OCI-LY7 (cell line): Measurements from ENCODE around the gene ST3GAL3. TPM values are rescaled to one million over a fixed set of nuclear protein-coding genes. Genes with fewer than 3 reads are reported as not detected.
A peak's percentile ranks its signal among the peaks of the same experiment; 100 is the strongest.

Experiments used
- BruUV-seq: library from RNA; stranded (reverse); fragments of 400-500 nt; replicated peaks from 2 replicates; lab custom pipeline; 2021; lab: Mats Ljungman, UMichigan
- CTCF ChIA-PET: fragments of 300-600 bp; sonication (Branson Sonifier 250); formaldehyde crosslinking; loops from one replicate; lab custom pipeline; 2022; ENCODE audit warnings: antibody characterized with exemption; ENCODE audit not compliant: unreplicated experiment; lab: Charles Lee
- POLR2A ChIA-PET: fragments of 300-600 bp; sonication (Branson Sonifier 250); formaldehyde crosslinking; loops from one replicate; lab custom pipeline; 2022; ENCODE audit warnings: antibody characterized with exemption; lab: Charles Lee
- DNase-seq: peaks from one replicate; pipeline ENCODE4 v3.0.0-alpha.2; 2015; ENCODE audit warnings: low spot score
- H2AFZ ChIP-seq: fragments of 200-600 bp; sonication (generic), shearing (Covaris generic); 2 replicates; pipeline ENCODE4 v1.6.1; 2014; ENCODE audit warnings: mild to moderate bottlenecking, antibody characterized with exemption, low read length, moderate library complexity
- H3K27ac ChIP-seq: fragments of 200-600 bp; sonication (generic); 2 replicates; pipeline ENCODE4 v1.5.1; 2014; ENCODE audit warnings: mixed run types, low read depth, mild to moderate bottlenecking, moderate library complexity, low read length, inconsistent platforms; ENCODE audit not compliant: poor library complexity, severe bottlenecking
- H3K36me3 ChIP-seq: fragments of 200-600 bp; sonication (generic); 2 replicates; pipeline ENCODE4 v1.6.1; 2014; ENCODE audit warnings: mild to moderate bottlenecking, antibody characterized with exemption, low read length, moderate library complexity, mixed read lengths; ENCODE audit not compliant: insufficient read depth
- H3K4me1 ChIP-seq: fragments of 200-600 bp; sonication (generic); 2 replicates; pipeline ENCODE4 v1.5.1; 2014; ENCODE audit warnings: mild to moderate bottlenecking, low read length; ENCODE audit not compliant: insufficient read depth, poor library complexity, severe bottlenecking
- H3K4me2 ChIP-seq: fragments of 200-600 bp; sonication (generic); 2 replicates; pipeline ENCODE4 v1.6.1; 2014; ENCODE audit warnings: mild to moderate bottlenecking, low read length
- H3K4me3 ChIP-seq: fragments of 200-600 bp; sonication (generic); 2 replicates; pipeline ENCODE4 v1.5.1; 2014; ENCODE audit warnings: mild to moderate bottlenecking, low read depth, low read length; ENCODE audit not compliant: poor library complexity, severe bottlenecking
- H3K79me2 ChIP-seq: fragments of 200-600 bp; sonication (generic); 2 replicates; pipeline ENCODE4 v1.6.1; 2016; ENCODE audit warnings: low read depth, mild to moderate bottlenecking, low read length, moderate library complexity, mixed read lengths; ENCODE audit not compliant: insufficient read depth
- H3K9me2 ChIP-seq: fragments of 200-600 bp; sonication (generic); 2 replicates; pipeline ENCODE4 v1.6.1; 2016; ENCODE audit warnings: mild to moderate bottlenecking, low read length, mixed read lengths; ENCODE audit not compliant: insufficient read depth
- H3K9me3 ChIP-seq: fragments of 200-600 bp; sonication (generic); 2 replicates; pipeline ENCODE4 v1.6.1; 2014; ENCODE audit warnings: mild to moderate bottlenecking, mixed run types, low read length, mixed read lengths
- H4K20me1 ChIP-seq: fragments of 200-600 bp; sonication (generic); 2 replicates; pipeline ENCODE4 v1.6.1; 2014; ENCODE audit warnings: mild to moderate bottlenecking, antibody characterized with exemption, low read length, moderate library complexity, mixed read lengths; ENCODE audit not compliant: insufficient read depth
- EZH2phosphoT487 ChIP-seq: fragments of 200-600 bp; sonication (generic); IDR thresholded peaks from 2 replicates; pipeline ENCODE4 v1.6.1; 2018; ENCODE audit warnings: low read depth, borderline replicate concordance, mild to moderate bottlenecking, mixed run types, antibody characterized with exemption, low read length, moderate library complexity, mixed read lengths
- intact Hi-C: fragments of 100-400 bp; cut with micrococcal nuclease; formaldehyde crosslinking; loops from one replicate; pipeline ENCODE4 v1.10.0; 2022; ENCODE audit not compliant: unreplicated experiment
- total RNA-seq, 2 experiments: library from RNA; depleted of rRNA in 1 of 2; stranded (reverse); fragments of >200 nt in 1 of 2; shearing (Covaris generic) in 1 of 2; gene quantifications; 2 replicates each; pipeline ENCODE4 v1.2.3, GENCODE V29; 2014 to 2022
- TF ChIP-seq, protein P1 (sequence below): fragments of 200-600 bp; sonication (generic); conservative IDR thresholded peaks from 2 replicates; pipeline ENCODE4 v1.5.1; 2014; ENCODE audit warnings: mild to moderate bottlenecking, antibody characterized with exemption, low read length, moderate library complexity, mixed read lengths

ST3GAL3 gene
- total RNA-seq, 2 experiments from 2014 or later = 24.0 to 45.0 TPM

- Histone ChIP-seq H3K36me3 (peaks cover 32% of the 10 kb centered on the region), H3K4me3 (peak overlapping the region; percentile 48), H3K9me3 (no peaks in the 10 kb centered on the region), H2AFZ (peak overlapping the region; percentile 77; the same call in 1 of the 2 replicates), H3K4me2 (peak overlapping the region; percentile 74), H3K4me1 (peaks cover 63% of the 10 kb centered on the region), H4K20me1 (no peaks in the 10 kb centered on the region), H3K9me2 (no peaks in the 10 kb centered on the region), H3K27ac (peak overlapping the region; percentile 93), H3K79me2 (no peaks in the 10 kb centered on the region)
- CTCF ChIA-PET = no interaction called here
- intact Hi-C loops = loop anchor here (5.0 kb wide), 2 partner anchors 69 to 96 kb away; partner anchors contain the start of gene ARTN
- TF ChIP-seq, protein P1, sequence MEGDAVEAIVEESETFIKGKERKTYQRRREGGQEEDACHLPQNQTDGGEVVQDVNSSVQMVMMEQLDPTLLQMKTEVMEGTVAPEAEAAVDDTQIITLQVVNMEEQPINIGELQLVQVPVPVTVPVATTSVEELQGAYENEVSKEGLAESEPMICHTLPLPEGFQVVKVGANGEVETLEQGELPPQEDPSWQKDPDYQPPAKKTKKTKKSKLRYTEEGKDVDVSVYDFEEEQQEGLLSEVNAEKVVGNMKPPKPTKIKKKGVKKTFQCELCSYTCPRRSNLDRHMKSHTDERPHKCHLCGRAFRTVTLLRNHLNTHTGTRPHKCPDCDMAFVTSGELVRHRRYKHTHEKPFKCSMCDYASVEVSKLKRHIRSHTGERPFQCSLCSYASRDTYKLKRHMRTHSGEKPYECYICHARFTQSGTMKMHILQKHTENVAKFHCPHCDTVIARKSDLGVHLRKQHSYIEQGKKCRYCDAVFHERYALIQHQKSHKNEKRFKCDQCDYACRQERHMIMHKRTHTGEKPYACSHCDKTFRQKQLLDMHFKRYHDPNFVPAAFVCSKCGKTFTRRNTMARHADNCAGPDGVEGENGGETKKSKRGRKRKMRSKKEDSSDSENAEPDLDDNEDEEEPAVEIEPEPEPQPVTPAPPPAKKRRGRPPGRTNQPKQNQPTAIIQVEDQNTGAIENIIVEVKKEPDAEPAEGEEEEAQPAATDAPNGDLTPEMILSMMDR = no peak
- no peak for TF ChIP-seq EZH2phosphoT487
- POLR2A ChIA-PET = interaction anchor here (0.8 kb wide), 1 partner anchor 13 kb away, joined by 3 read pairs; no protein-coding TSS in a partner anchor
- no TSS peak for BruUV-seq
- DNase-seq = peak; percentile 94
These were observed 129.1 kb downstream of the ST3GAL3 start for GRCh38 chr1:43836267-43836951.

GRCh38 chr1:43839056-43839455 is 131.7 kb downstream of the ST3GAL3 start:
- no peak overlapping the region for H3K27ac ChIP-seq
- H3K4me1 ChIP-seq = peaks cover 37% of the 10 kb centered on the region
- no peaks in the 10 kb centered on the region for H3K79me2 ChIP-seq
- H3K4me2 ChIP-seq = no peak overlapping the region
- intact Hi-C loops = loop anchor here (5.0 kb wide), 2 partner anchors 72 to 93 kb away; partner anchors contain the start of gene ARTN
- no peaks in the 10 kb centered on the region for H4K20me1 ChIP-seq
- POLR2A ChIA-PET = no interaction called here
- TF ChIP-seq, protein P1 = no peak
- TF ChIP-seq EZH2phosphoT487 = no peak
- no peaks in the 10 kb centered on the region; the same call in 1 of the 2 replicates for H3K9me3 ChIP-seq
- no peaks in the 10 kb centered on the region for H3K9me2 ChIP-seq
- BruUV-seq = no TSS peak
- CTCF ChIA-PET = no interaction called here
- peaks cover 53% of the 10 kb centered on the region for H3K36me3 ChIP-seq
- no peak overlapping the region for H2AFZ ChIP-seq
- DNase-seq = no peak
- no peak overlapping the region for H3K4me3 ChIP-seq
